ENCODE measurements around the gene VMAC. TPM values are rescaled to one million over a fixed set of nuclear protein-coding genes. Genes with fewer than 3 reads are reported as not detected.

VMAC gene
- total and polyA plus RNA-seq, 2 of the 13 experiments (the other 11 are each of a cell fraction or from before 2014, with no cell fraction given) = 2.4 TPM

- TF ChIP-seq SMYD3 (CRISPR knock-in tag; IDR thresholded peaks at IDR 0.05) (peak; percentile 55; the same call in 1 of the 2 replicates), ZNF12 (CRISPR knock-in tag; IDR thresholded peaks at IDR 0.05) (peak; percentile 85; the same call in 1 of the 2 replicates), FUBP1 (CRISPR knock-in tag; IDR thresholded peaks at IDR 0.05; ENCODE audit: borderline replicate concordance) (no peak; the same call in 1 of the 2 replicates), IRX3 (CRISPR knock-in tag; IDR thresholded peaks at IDR 0.05; ENCODE audit: borderline replicate concordance, low read depth) (no peak), FLYWCH1 (CRISPR knock-in tag; IDR thresholded peaks at IDR 0.05) (no peak)
- TF ChIP-seq, protein P1, sequence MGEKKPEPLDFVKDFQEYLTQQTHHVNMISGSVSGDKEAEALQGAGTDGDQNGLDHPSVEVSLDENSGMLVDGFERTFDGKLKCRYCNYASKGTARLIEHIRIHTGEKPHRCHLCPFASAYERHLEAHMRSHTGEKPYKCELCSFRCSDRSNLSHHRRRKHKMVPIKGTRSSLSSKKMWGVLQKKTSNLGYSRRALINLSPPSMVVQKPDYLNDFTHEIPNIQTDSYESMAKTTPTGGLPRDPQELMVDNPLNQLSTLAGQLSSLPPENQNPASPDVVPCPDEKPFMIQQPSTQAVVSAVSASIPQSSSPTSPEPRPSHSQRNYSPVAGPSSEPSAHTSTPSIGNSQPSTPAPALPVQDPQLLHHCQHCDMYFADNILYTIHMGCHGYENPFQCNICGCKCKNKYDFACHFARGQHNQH (CRISPR knock-in tag; IDR thresholded peaks at IDR 0.05) = peak; percentile 95
Observed at GRCh38 chr19:5870986-5871394, 33.7 kb upstream of the VMAC start (continued).

- no peak for ATAC-seq
- Histone ChIP-seq H4K20me1 (ENCODE audit: insufficient read depth, low read length) (no peaks in the 10 kb centered on the region), H3K4me3 (replicated peaks in 1 of 3; ENCODE audit: insufficient read depth in 1 of 3, low read depth in 2 of 3, low read length in 3 of 3) (no peak overlapping the region), H3K4me2 (ENCODE audit: low read depth, low read length) (no peak overlapping the region), H3K27ac (ENCODE audit: extremely low read length, insufficient read depth, low read length) (peak overlapping the region; percentile 38), H2AFZ (ENCODE audit: low read length) (no peak overlapping the region), H3K27me3 (ENCODE audit: control insufficient read depth in 1 of 2, insufficient read depth in 2 of 2, low read length in 2 of 2) (no peaks in the 10 kb centered on the region), H3K79me2 (ENCODE audit: insufficient read depth, low read length) (no peaks in the 10 kb centered on the region), H3K9me3 (ENCODE audit: low read length) (no peaks in the 10 kb centered on the region), H3K9ac (ENCODE audit: insufficient read depth, low read depth, low read length) (no peak overlapping the region), H3K4me1 (ENCODE audit: insufficient read depth, low read length) (peaks cover 95% of the 10 kb centered on the region), H3K36me3 (replicated peaks in 1 of 2; ENCODE audit: control insufficient read depth in 1 of 2, insufficient read depth in 2 of 2, low read length in 2 of 2) (no peaks in the 10 kb centered on the region)
- no TSS peak for BruUV-seq (replicated peaks)
- no peak for FAIRE-seq
- intact Hi-C loops (cut with micrococcal nuclease; ENCODE audit: unreplicated experiment) = loop anchor here (5.0 kb wide), 1 partner anchor 46 kb away; no protein-coding TSS in a partner anchor
- WGBS (ENCODE audit: low lambda C conversion rate) = 90% methylated on average over 7 of the region's 12 CpGs
- POLR2A ChIA-PET = interaction anchor here (5.0 kb wide), 1 partner anchor 46 kb away, joined by 54 read pairs; no protein-coding TSS in a partner anchor
- in situ Hi-C loops (cut with HindIII; ENCODE audit: extremely low pct_ligation_motif_present, low pct_unique_long_range_greater_than_20kb) = no loop called here
- CTCF ChIA-PET (ENCODE audit: low intra/inter-chr PET ratio, low total read pairs) = no interaction called here
- DNase-seq (ENCODE audit: low spot score) = no peak
- no peak for TF ChIP-seq ZFYVE20 (CRISPR knock-in tag; IDR thresholded peaks at IDR 0.05; ENCODE audit: borderline replicate concordance, low read depth)
- 0 out of 2 replicates have a peak, but pooled peaks have one; percentile 23 for TF ChIP-seq ADNP (CRISPR knock-in tag; IDR thresholded peaks at IDR 0.05)
- no peak for TF ChIP-seq YEATS4 (CRISPR knock-in tag; IDR thresholded peaks at IDR 0.05; ENCODE audit: borderline replicate concordance)
- TF ChIP-seq ZNF24 (IDR thresholded peaks at IDR 0.05) = no peak
- TF ChIP-seq SRSF4 (IDR thresholded peaks at IDR 0.05; ENCODE audit: low read depth, low read length, poor library complexity, severe bottlenecking) = no peak
- no peak for TF ChIP-seq NFYB (CRISPR knock-in tag; IDR thresholded peaks at IDR 0.05)
- TF ChIP-seq, protein P2, sequence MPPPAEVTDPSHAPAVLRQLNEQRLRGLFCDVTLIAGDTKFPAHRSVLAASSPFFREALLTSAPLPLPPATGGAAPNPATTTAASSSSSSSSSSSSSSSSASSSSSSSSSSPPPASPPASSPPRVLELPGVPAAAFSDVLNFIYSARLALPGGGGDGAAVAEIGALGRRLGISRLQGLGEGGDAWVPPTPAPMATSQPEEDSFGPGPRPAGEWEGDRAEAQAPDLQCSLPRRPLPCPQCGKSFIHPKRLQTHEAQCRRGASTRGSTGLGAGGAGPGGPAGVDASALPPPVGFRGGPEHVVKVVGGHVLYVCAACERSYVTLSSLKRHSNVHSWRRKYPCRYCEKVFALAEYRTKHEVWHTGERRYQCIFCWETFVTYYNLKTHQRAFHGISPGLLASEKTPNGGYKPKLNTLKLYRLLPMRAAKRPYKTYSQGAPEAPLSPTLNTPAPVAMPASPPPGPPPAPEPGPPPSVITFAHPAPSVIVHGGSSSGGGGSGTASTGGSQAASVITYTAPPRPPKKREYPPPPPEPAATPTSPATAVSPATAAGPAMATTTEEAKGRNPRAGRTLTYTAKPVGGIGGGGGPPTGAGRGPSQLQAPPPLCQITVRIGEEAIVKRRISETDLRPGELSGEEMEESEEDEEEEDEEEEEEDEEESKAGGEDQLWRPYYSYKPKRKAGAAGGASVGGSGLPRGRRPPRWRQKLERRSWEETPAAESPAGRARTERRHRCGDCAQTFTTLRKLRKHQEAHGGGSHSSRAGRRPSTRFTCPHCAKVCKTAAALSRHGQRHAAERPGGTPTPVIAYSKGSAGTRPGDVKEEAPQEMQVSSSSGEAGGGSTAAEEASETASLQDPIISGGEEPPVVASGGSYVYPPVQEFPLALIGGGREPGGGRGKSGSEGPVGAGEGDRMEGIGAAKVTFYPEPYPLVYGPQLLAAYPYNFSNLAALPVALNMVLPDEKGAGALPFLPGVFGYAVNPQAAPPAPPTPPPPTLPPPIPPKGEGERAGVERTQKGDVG (CRISPR knock-in tag; IDR thresholded peaks at IDR 0.05; ENCODE audit: borderline replicate concordance) = 0 out of 2 replicates have a peak, but pooled peaks have one; percentile 60
- 0 out of 2 replicates have a peak, but pooled peaks have one; percentile 60 for TF ChIP-seq ZNF333 (CRISPR knock-in tag; IDR thresholded peaks at IDR 0.05; ENCODE audit: borderline replicate concordance)
- 0 out of 2 replicates have a peak, but pooled peaks have one; percentile 60 for TF ChIP-seq ZNF839 (CRISPR knock-in tag; IDR thresholded peaks at IDR 0.05; ENCODE audit: borderline replicate concordance)
- TF ChIP-seq ZMYM4 (CRISPR knock-in tag; IDR thresholded peaks at IDR 0.05) = 0 out of 2 replicates have a peak, but pooled peaks have one; percentile 16
Observed at GRCh38 chr19:5873617-5874199, 31.0 kb upstream of the VMAC start.
